CD14-positive monocyte (primary cell): ENCODE results near the gene RBM42. TPM values are rescaled to one million over a fixed set of nuclear protein-coding genes. Genes with fewer than 3 reads are reported as not detected.
"Not testable (repeated sequence)": the region's sequence is repeated elsewhere in the genome, so short reads cannot be mapped to it uniquely, and the experiment has no call there.

Experiments used
- DNase-seq, 3 donors: peaks; one replicate each; pipeline ENCODE4 v3.0.0-alpha.2; 2011 to 2022
- H2AFZ ChIP-seq: 2 replicates; pipeline ENCODE4 v1.6.0; 2012; ENCODE audit warnings: mild to moderate bottlenecking, low read depth, low read length, inconsistent platforms; ENCODE audit not compliant: insufficient read depth, poor library complexity, severe bottlenecking
- H3K27ac ChIP-seq, 2 donors: 1 replicate in 1 of 2; 2 replicates in 1 of 2; pipeline ENCODE4 v1.5.1; 2012 to 2013; ENCODE audit warnings: low read length in 2 of 2, control low read depth in 1 of 2, inconsistent platforms in 1 of 2, low read depth in 1 of 2, mild to moderate bottlenecking in 1 of 2
- H3K27me3 ChIP-seq, 2 donors: one replicate each; pipeline versions ENCODE4 v1.6.0 to v1.6.1; 2011 to 2013; ENCODE audit warnings: low read length in 2 of 2; ENCODE audit not compliant: control insufficient read depth in 2 of 2, insufficient read depth in 2 of 2
- H3K36me3 ChIP-seq, 2 donors: replicated peaks in 1 of 2; 1 replicate in 1 of 2; 2 replicates in 1 of 2; pipeline versions ENCODE4 v1.5.1 to v1.6.1; 2012 to 2013; ENCODE audit warnings: low read length in 2 of 2, control low read depth in 1 of 2, inconsistent platforms in 1 of 2, mild to moderate bottlenecking in 1 of 2; ENCODE audit not compliant: insufficient read depth in 2 of 2, control insufficient read depth in 1 of 2
- H3K4me1 ChIP-seq, 2 donors: 1 replicate in 1 of 2; 2 replicates in 1 of 2; pipeline versions ENCODE4 v1.5.1 to v1.6.1; 2012 to 2013; ENCODE audit warnings: low read length in 2 of 2, control low read depth in 1 of 2, inconsistent platforms in 1 of 2, mild to moderate bottlenecking in 1 of 2, moderate library complexity in 1 of 2; ENCODE audit not compliant: insufficient read depth in 2 of 2, control insufficient read depth in 1 of 2
- H3K4me2 ChIP-seq: replicated peaks from 2 replicates; pipeline ENCODE3; 2012; ENCODE audit warnings: low read length, moderate library complexity, mild to moderate bottlenecking; ENCODE audit not compliant: poor library complexity, severe bottlenecking; ENCODE audit errors: extremely low read depth
- H3K4me3 ChIP-seq, 3 experiments: fragments of 200-600 bp in 1 of 3; sonication (generic) in 1 of 3; replicated peaks in 1 of 3; 1 replicate in 2 of 3; 2 replicates in 1 of 3; pipeline ENCODE4 v1.5.1; 2011 to 2013; ENCODE audit warnings: low read length in 3 of 3, mild to moderate bottlenecking in 3 of 3, control low read depth in 2 of 3, low read depth in 2 of 3, inconsistent platforms in 1 of 3, moderate library complexity in 1 of 3
- H3K79me2 ChIP-seq: 2 replicates; pipeline ENCODE4 v1.6.0; 2012; ENCODE audit warnings: mild to moderate bottlenecking, control low read depth, inconsistent platforms, low read length, moderate library complexity; ENCODE audit not compliant: insufficient read depth
- H3K9ac ChIP-seq: 2 replicates; pipeline ENCODE4 v1.6.0; 2017; ENCODE audit warnings: low read length, mild to moderate bottlenecking; ENCODE audit not compliant: insufficient read depth, poor library complexity, severe bottlenecking
- H3K9me3 ChIP-seq, 2 donors: replicated peaks in 1 of 2; 1 replicate in 1 of 2; 2 replicates in 1 of 2; pipeline versions ENCODE4 v1.5.1 to v1.6.1; 2012 to 2013; ENCODE audit warnings: low read length in 2 of 2, control low read depth in 1 of 2; ENCODE audit not compliant: control insufficient read depth in 1 of 2, insufficient read depth in 1 of 2
- H4K20me1 ChIP-seq: 2 replicates; pipeline ENCODE4 v1.6.0; 2012; ENCODE audit warnings: mild to moderate bottlenecking, low read length, control low read depth, moderate library complexity; ENCODE audit not compliant: insufficient read depth
- H3K27ac Mint-ChIP-seq, 7 donors: one replicate each; pipeline ENCODE4 v1.8.0; 2020; ENCODE audit warnings: mild to moderate bottlenecking in 7 of 7, mixed read lengths in 7 of 7, moderate library complexity in 6 of 7, inconsistent platforms in 2 of 7
- H3K27me3 Mint-ChIP-seq, 3 donors: one replicate each; pipeline ENCODE4 v1.8.0; 2021 to 2022; ENCODE audit warnings: low read depth in 3 of 3, mild to moderate bottlenecking in 3 of 3, mixed read lengths in 3 of 3, moderate library complexity in 3 of 3, inconsistent platforms in 1 of 3
- H3K36me3 Mint-ChIP-seq, 2 donors: one replicate each; pipeline ENCODE4 v1.8.0; 2020; ENCODE audit warnings: mixed read lengths in 2 of 2, inconsistent platforms in 1 of 2, mild to moderate bottlenecking in 1 of 2
- H3K4me1 Mint-ChIP-seq: one replicate; pipeline ENCODE4 v1.8.0; 2020; ENCODE audit warnings: mild to moderate bottlenecking, mixed read lengths
- H3K4me3 Mint-ChIP-seq, 2 donors: one replicate each; pipeline ENCODE4 v1.8.0; 2020; ENCODE audit warnings: mild to moderate bottlenecking in 2 of 2, mixed read lengths in 2 of 2, moderate library complexity in 1 of 2
- H3K9me3 Mint-ChIP-seq, 7 donors: one replicate each; pipeline ENCODE4 v1.8.0; 2020 to 2022; ENCODE audit warnings: mixed read lengths in 7 of 7, mild to moderate bottlenecking in 6 of 7, moderate library complexity in 6 of 7, inconsistent platforms in 2 of 7
- CTCF ChIP-seq: fragments of 200-600 bp; IDR thresholded peaks from one replicate; pipeline ENCODE4 v1.8.0; 2022; ENCODE audit warnings: antibody characterized with exemption, mild to moderate bottlenecking
- WGBS: methylation state at CpG from one replicate; pipeline ENCODE4 v1.1.5; 2013; ENCODE audit warnings: missing lambda C conversion rate; ENCODE audit not compliant: insufficient coverage; 5-methylcytosine and 5-hydroxymethylcytosine counted together
- intact Hi-C, 2 donors: fragments of 100-400 bp; cut with micrococcal nuclease; formaldehyde crosslinking; loops; one replicate each; pipeline versions ENCODE4 v1.15.0 to v1.15.1; 2023
- polyA plus RNA-seq, 3 donors: library from polyadenylated mRNA; depleted of rRNA in 1 of 3; unstranded in 2 of 3; stranded (reverse) in 1 of 3; fragments of 300-500 nt in 2 of 3; fragments of >200 nt in 1 of 3; fragmentation: Illumina TruSeq in 2 of 3; gene quantifications; 1 replicate in 2 of 3; 2 replicates in 1 of 3; pipeline ENCODE4 v1.2.3, GENCODE V29; 2012 to 2021

Gene RBM42
- polyA plus RNA-seq, 3 donors = 29.5 to 53.3 (median 50.3) TPM

GRCh38 chr19:35601971-35602370 lies 26.9 kb upstream of the RBM42 start:
- DNase-seq = no peak
- Mint-ChIP-seq H3K4me3 (no peak overlapping the region), H3K4me1 (peaks cover 6% of the 10 kb centered on the region), H3K9me3 (peaks cover 2 to 16% (median 12%) of the 10 kb centered on the region in 7 donors), H3K27me3 (peaks cover 5 to 14% (median 13%) of the 10 kb centered on the region in 3 donors), H3K27ac (no peak overlapping the region), H3K36me3 (no peaks in the 10 kb centered on the region)
- Histone ChIP-seq H3K36me3 (no peaks in the 10 kb centered on the region), H3K27me3 (no peaks in the 10 kb centered on the region), H2AFZ (no peak overlapping the region), H3K27ac (no peak overlapping the region), H3K79me2 (no peaks in the 10 kb centered on the region), H3K4me2 (no peak overlapping the region), H4K20me1 (no peaks in the 10 kb centered on the region), H3K9me3 (peaks cover 9 to 12% of the 10 kb centered on the region in 2 donors), H3K9ac (no peak overlapping the region), H3K4me1 (peaks cover 0 to 3% of the 10 kb centered on the region in 2 donors), H3K4me3 (no peak overlapping the region)
- intact Hi-C loops = no loop called here
- WGBS = 100% methylated on average over 1 of the region's 3 CpGs
- no peak for TF ChIP-seq CTCF

- H3K4me3 ChIP-seq, H3K27ac Mint-ChIP-seq, DNase-seq, H3K27ac ChIP-seq, H2AFZ ChIP-seq, H3K4me3 Mint-ChIP-seq, H3K36me3 ChIP-seq, intact Hi-C loops, H3K9ac ChIP-seq, H3K27me3 ChIP-seq, H4K20me1 ChIP-seq, H3K4me2 ChIP-seq, H3K79me2 ChIP-seq, H3K36me3 Mint-ChIP-seq, H3K4me1 ChIP-seq: not testable (repeated sequence)
- 93% methylated on average over 3 of the region's 4 CpGs for WGBS
- peaks cover 27 to 31% of the 10 kb centered on the region in 2 donors for H3K9me3 ChIP-seq
- Mint-ChIP-seq H3K9me3 (peaks cover 14 to 37% (median 34%) of the 10 kb centered on the region in 7 donors), H3K27me3 (peaks cover 5 to 11% (median 10%) of the 10 kb centered on the region in 3 donors), H3K4me1 (peaks cover 10% of the 10 kb centered on the region)
Observed at GRCh38 chr19:35604436-35604835, 24.4 kb upstream of the RBM42 start.

GRCh38 chr19:35607170-35607569 lies 21.7 kb upstream of the RBM42 start:
- H3K27ac ChIP-seq, H4K20me1 ChIP-seq, H3K27me3 ChIP-seq, H3K27ac Mint-ChIP-seq, H3K4me2 ChIP-seq, H2AFZ ChIP-seq, H3K79me2 ChIP-seq, intact Hi-C loops, H3K36me3 Mint-ChIP-seq, H3K27me3 Mint-ChIP-seq, H3K9ac ChIP-seq, DNase-seq, H3K4me3 ChIP-seq, H3K4me3 Mint-ChIP-seq, H3K36me3 ChIP-seq: not testable (repeated sequence)
- Histone ChIP-seq H3K9me3 (peaks cover 27 to 31% of the 10 kb centered on the region in 2 donors), H3K4me1 (peaks cover 21 to 23% of the 10 kb centered on the region in 2 donors)
- Mint-ChIP-seq H3K9me3 (peaks cover 14 to 38% (median 36%) of the 10 kb centered on the region in 7 donors), H3K4me1 (peaks cover 28% of the 10 kb centered on the region)
- WGBS = no CpG with 5 or more reads among the region's 8 CpGs
